ENCODE results near the gene WDR6. TPM values are rescaled to one million over a fixed set of nuclear protein-coding genes. Genes with fewer than 3 reads are reported as not detected.

The WDR6 gene
- total RNA-seq, 3 donors from 2014 or later: 147 to 163 (median 155) TPM

DNA sequence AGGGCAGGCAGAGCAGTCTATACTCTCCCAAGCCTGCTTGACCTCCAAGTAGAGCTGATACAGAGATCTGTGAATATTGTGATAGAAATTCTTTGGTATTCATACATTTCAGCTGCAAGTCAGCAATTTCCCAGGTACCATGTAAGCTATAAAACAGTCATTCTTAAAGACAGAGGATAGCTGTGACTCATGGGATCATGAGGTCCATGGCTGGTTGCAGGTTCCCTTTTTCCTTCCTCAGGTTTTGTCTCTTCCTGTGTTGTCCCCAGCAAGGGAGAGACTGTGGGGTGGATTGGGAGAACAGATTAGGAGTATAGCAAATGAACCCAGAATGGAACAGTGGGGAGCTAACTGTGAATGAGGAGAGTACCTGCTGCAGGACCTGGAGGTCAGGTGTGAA, 22.5 kb upstream of the WDR6 start:
- Mint-ChIP-seq H3K36me3 (ENCODE audit: insufficient read depth) (peaks cover 24% of the 10 kb centered on the region), H3K9me3 (no peaks in the 10 kb centered on the region), H3K27me3 (ENCODE audit: low read depth) (no peaks in the 10 kb centered on the region), H3K4me1 (ENCODE audit: low read depth) (peaks cover 17% of the 10 kb centered on the region), H3K4me3 (no peak overlapping the region)
- ATAC-seq (no peak), DNase-seq (no peak)

GRCh38 chr3:48985831-48986376, 21.3 kb upstream of the WDR6 start:
- DNase-seq (no peak), ATAC-seq (no peak)
- H3K27me3 Mint-ChIP-seq (ENCODE audit: low read depth): no peaks in the 10 kb centered on the region
- H3K36me3 Mint-ChIP-seq (ENCODE audit: insufficient read depth): peaks cover 19% of the 10 kb centered on the region
- H3K4me1 Mint-ChIP-seq (ENCODE audit: low read depth): peaks cover 18% of the 10 kb centered on the region
- no peak overlapping the region for H3K4me3 Mint-ChIP-seq
- no peaks in the 10 kb centered on the region for H3K9me3 Mint-ChIP-seq

DNA sequence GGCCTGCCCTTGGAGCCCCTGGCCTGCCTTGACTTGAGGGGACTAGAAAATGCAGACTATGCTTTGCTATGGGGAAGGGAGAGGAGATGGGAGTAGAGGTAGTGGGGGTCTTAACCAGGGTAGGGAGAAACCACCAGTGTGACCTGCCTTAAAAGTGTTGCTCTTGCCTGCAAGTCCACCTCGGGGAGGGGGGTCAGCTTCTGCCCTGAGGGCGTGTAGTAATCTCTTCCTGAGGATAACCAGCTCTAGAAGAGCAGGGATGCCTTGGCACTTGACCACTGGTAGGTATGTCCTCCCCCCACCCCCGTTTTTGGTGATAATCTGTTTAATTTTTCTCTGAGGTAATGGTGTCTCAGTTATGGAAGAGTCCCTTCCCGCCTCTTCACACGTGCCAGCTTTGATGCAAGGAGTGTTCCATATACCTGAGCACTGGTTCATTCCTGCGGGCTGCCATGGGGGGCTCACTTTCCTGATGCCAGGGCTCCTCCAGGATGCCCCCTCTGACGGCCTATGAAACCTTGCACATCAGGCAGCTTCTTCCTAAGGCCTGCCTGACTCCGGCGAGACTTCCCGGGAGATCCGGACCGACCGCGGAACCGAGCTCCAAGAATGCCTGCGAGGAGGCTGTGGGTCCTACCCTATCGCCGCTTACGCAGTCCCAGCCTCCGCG, 17.9 kb upstream of the WDR6 start:
- Mint-ChIP-seq H3K4me1 (ENCODE audit: low read depth) (peaks cover 36% of the 10 kb centered on the region), H3K9me3 (no peaks in the 10 kb centered on the region), H3K4me3 (peak overlapping the region; percentile 91), H3K27me3 (ENCODE audit: low read depth) (no peaks in the 10 kb centered on the region), H3K36me3 (ENCODE audit: insufficient read depth) (peaks cover 8% of the 10 kb centered on the region)
- DNase-seq (no peak), ATAC-seq (peak in 1 of 2 donors; percentile 1)

DNA sequence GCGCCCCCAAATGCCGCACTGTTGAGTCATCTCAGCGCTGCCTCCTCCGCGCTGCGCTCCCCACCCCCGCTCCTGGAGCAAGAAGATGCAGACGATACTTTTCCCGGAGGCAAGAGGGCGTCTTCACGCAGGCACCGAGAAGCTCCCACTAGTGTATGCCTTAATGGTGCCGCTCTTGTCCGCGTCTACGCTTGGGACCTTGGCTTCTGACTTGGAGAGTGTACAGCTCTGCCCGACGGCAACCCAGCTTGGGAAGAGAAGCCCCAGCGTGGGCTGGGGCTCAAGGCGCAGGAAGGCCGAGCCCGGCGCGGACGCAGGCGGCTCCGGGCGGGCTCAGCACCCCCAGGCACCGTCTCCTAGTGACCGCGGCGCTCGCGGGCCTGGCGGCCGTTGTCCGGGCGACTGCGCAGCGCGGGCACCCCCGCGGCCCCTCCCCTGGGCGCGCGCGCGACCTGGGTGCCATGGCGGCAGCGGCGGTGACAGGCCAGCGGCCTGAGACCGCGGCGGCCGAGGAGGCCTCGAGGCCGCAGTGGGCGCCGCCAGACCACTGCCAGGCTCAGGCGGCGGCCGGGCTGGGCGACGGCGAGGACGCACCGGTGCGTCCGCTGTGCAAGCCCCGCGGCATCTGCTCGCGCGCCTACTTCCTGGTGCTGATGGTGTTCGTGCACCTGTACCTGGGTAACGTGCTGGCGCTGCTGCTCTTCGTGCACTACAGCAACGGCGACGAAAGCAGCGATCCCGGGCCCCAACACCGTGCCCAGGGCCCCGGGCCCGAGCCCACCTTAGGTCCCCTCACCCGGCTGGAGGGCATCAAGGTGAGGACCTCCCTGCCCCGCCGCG, 17.2 kb upstream of the WDR6 start, which contains the start of gene P4HTM:
TSS of gene P4HTM (plus strand) at position 446 of the 840 bp plus-strand sequence. CDS start at position 462, 16 bp downstream.
- peak within 1 kb of the TSS; percentile 91 for H3K4me3 Mint-ChIP-seq
- peaks cover 36% of the 10 kb centered on the region for H3K4me1 Mint-ChIP-seq (ENCODE audit: low read depth)
- no peaks in the 10 kb centered on the region for H3K27me3 Mint-ChIP-seq (ENCODE audit: low read depth)
- peak; percentile 81 to 82 for ATAC-seq
- H3K9me3 Mint-ChIP-seq: no peaks in the 10 kb centered on the region
- peak; percentile 86 for DNase-seq
- H3K36me3 Mint-ChIP-seq (ENCODE audit: insufficient read depth): peaks cover 2% of the 10 kb centered on the region

DNA sequence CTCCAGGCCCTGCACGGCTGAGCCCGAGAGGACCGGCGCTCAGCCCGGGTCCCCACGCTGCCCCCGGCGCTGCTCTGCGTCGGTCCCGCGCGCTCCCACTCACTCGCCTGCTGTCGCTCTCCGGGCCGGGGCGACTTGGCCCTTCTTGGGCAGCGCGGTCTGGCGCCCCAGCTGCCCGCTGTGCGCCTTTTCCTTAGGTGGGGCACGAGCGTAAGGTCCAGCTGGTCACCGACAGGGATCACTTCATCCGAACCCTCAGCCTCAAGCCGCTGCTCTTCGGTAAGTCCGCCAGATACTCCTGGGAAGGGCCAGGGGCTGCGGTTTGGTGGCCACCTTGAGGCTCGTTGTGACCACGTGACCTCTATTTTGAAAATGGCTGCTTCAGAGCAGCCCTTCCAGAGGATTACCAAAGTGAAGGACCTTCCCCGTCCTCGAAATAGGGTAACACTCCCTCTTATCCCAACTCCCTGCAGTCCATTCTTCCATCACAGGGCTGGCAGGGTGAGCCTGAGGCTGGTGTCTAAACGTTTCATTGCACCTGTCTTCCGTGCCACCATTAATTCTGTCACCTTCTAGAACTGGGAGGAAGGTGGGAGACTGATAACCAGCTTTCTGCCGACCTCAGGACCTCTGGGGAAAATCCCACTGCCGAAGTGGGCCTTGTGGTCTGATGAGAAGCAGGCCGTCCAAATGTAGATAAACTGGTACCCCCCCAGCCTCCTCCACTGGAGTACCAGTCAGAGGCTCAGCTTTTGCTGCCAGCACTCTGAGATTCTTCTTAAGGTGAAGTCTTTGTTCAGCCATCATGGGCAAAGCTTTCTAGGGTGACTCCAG, 16.3 kb upstream of the WDR6 start:
- peak; percentile 24 to 33 for ATAC-seq
- Mint-ChIP-seq H3K36me3 (ENCODE audit: insufficient read depth) (peaks cover 6% of the 10 kb centered on the region), H3K27me3 (ENCODE audit: low read depth) (no peaks in the 10 kb centered on the region), H3K9me3 (no peaks in the 10 kb centered on the region), H3K4me3 (peak overlapping the region; percentile 91), H3K4me1 (ENCODE audit: low read depth) (peaks cover 36% of the 10 kb centered on the region)
- no peak for DNase-seq

- H3K9me3 Mint-ChIP-seq: no peaks in the 10 kb centered on the region
- peaks cover 36% of the 10 kb centered on the region for H3K4me1 Mint-ChIP-seq (ENCODE audit: low read depth)
- peak overlapping the region; percentile 91 for H3K4me3 Mint-ChIP-seq
- peaks cover 6% of the 10 kb centered on the region for H3K36me3 Mint-ChIP-seq (ENCODE audit: insufficient read depth)
- no peaks in the 10 kb centered on the region for H3K27me3 Mint-ChIP-seq (ENCODE audit: low read depth)
- ATAC-seq (no peak), DNase-seq (no peak)
Observed at GRCh38 chr3:48991851-48992545, 15.2 kb upstream of the WDR6 start.

GRCh38 chr3:48993834-48994233, 13.4 kb upstream of the WDR6 start:
- DNase-seq (no peak), ATAC-seq (no peak)
- no peaks in the 10 kb centered on the region for H3K9me3 Mint-ChIP-seq
- H3K4me1 Mint-ChIP-seq (ENCODE audit: low read depth): peaks cover 28% of the 10 kb centered on the region
- H3K4me3 Mint-ChIP-seq: no peak overlapping the region
- H3K27me3 Mint-ChIP-seq (ENCODE audit: low read depth): no peaks in the 10 kb centered on the region
- H3K36me3 Mint-ChIP-seq (ENCODE audit: insufficient read depth): peaks cover 6% of the 10 kb centered on the region

DNA sequence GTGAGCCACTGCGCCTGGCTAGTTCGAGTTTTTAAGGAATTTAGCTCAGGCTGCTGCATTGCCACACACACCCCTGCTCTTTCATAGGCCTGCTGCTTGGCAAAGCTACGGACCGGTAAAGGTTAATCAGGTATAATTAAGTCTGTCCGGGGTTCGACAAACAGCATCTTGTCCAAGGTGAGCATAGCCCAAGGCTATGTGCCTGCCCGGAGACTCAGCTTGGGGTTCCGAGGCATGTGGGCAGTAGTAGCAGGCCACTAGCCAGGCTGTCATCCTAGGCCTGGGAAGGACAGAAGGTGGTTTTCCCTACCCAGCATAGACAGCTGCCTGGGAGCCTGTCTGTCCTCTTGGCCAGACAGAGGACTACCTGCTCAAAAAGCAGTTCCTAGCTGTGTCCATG, 10.6 kb upstream of the WDR6 start:
- no peaks in the 10 kb centered on the region for H3K27me3 Mint-ChIP-seq (ENCODE audit: low read depth)
- no peak overlapping the region for H3K4me3 Mint-ChIP-seq
- no peak for DNase-seq
- no peak for ATAC-seq
- H3K4me1 Mint-ChIP-seq (ENCODE audit: low read depth): peaks cover 12% of the 10 kb centered on the region
- peaks cover 6% of the 10 kb centered on the region for H3K36me3 Mint-ChIP-seq (ENCODE audit: insufficient read depth)
- no peaks in the 10 kb centered on the region for H3K9me3 Mint-ChIP-seq

- DNase-seq: no peak
- Mint-ChIP-seq H3K4me1 (ENCODE audit: low read depth) (peaks cover 6% of the 10 kb centered on the region), H3K36me3 (ENCODE audit: insufficient read depth) (peaks cover 6% of the 10 kb centered on the region), H3K27me3 (ENCODE audit: low read depth) (no peaks in the 10 kb centered on the region), H3K4me3 (no peak overlapping the region), H3K9me3 (no peaks in the 10 kb centered on the region)
- ATAC-seq: no peak
Observed at GRCh38 chr3:48997102-48997635, 10.0 kb upstream of the WDR6 start.

- H3K9me3 Mint-ChIP-seq: no peaks in the 10 kb centered on the region
- peaks cover 6% of the 10 kb centered on the region for H3K36me3 Mint-ChIP-seq (ENCODE audit: insufficient read depth)
- H3K27me3 Mint-ChIP-seq (ENCODE audit: low read depth): no peaks in the 10 kb centered on the region
- DNase-seq (no peak), ATAC-seq (no peak)
- H3K4me3 Mint-ChIP-seq: no peak overlapping the region
- H3K4me1 Mint-ChIP-seq (ENCODE audit: low read depth): peaks cover 6% of the 10 kb centered on the region
Observed at GRCh38 chr3:48997714-48998637, 9.2 kb upstream of the WDR6 start.

GRCh38 chr3:48999085-48999858, 7.9 kb upstream of the WDR6 start:
- no peak overlapping the region for H3K4me3 Mint-ChIP-seq
- peaks cover 4% of the 10 kb centered on the region for H3K36me3 Mint-ChIP-seq (ENCODE audit: insufficient read depth)
- ATAC-seq (no peak), DNase-seq (no peak)
- H3K9me3 Mint-ChIP-seq: no peaks in the 10 kb centered on the region
- no peaks in the 10 kb centered on the region for H3K4me1 Mint-ChIP-seq (ENCODE audit: low read depth)
- no peaks in the 10 kb centered on the region for H3K27me3 Mint-ChIP-seq (ENCODE audit: low read depth)

DNA sequence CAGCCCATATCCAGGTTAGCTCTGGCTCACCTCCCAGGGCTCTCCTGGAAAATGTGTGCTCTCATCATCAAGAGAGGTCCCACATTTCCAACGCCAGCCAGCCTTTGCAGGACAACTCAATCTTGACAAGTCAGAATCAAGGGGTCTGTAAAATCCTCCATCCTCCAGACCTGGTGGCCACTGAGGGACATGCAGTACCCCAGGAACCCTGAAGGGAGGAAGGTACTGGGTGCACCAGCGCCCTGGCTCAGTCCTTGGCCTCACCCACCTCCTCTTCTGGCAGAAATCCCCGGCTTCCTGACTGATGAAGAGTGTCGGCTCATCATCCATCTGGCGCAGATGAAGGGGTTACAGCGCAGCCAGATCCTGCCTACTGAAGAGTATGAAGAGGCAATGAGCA, 6.0 kb upstream of the WDR6 start:
- no peaks in the 10 kb centered on the region for H3K36me3 Mint-ChIP-seq (ENCODE audit: insufficient read depth)
- no peak overlapping the region for H3K4me3 Mint-ChIP-seq
- H3K9me3 Mint-ChIP-seq: no peaks in the 10 kb centered on the region
- no peaks in the 10 kb centered on the region for H3K4me1 Mint-ChIP-seq (ENCODE audit: low read depth)
- no peak for DNase-seq
- ATAC-seq: no peak
- H3K27me3 Mint-ChIP-seq (ENCODE audit: low read depth): no peaks in the 10 kb centered on the region
